ENCODE measurements around the gene GDE1.

DNA sequence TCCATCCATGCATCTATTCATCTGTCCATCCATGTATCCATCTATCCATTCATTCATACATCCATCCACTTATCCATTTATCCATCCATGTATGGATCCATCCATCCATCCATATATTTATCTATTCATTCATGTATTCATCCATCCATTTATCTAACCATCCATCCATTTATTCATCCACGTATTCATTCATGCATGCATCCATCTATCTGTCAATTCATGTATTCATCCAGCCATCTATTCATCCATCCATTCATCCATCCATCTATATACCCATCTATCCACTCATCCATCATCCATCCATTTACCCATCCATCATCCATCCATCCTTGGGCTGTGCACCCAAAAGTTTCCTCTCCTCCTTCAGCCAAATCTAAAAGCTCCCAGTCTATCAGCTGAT lies 43.4 kb downstream of the GDE1 start:
- TF ChIP-seq, protein P1, sequence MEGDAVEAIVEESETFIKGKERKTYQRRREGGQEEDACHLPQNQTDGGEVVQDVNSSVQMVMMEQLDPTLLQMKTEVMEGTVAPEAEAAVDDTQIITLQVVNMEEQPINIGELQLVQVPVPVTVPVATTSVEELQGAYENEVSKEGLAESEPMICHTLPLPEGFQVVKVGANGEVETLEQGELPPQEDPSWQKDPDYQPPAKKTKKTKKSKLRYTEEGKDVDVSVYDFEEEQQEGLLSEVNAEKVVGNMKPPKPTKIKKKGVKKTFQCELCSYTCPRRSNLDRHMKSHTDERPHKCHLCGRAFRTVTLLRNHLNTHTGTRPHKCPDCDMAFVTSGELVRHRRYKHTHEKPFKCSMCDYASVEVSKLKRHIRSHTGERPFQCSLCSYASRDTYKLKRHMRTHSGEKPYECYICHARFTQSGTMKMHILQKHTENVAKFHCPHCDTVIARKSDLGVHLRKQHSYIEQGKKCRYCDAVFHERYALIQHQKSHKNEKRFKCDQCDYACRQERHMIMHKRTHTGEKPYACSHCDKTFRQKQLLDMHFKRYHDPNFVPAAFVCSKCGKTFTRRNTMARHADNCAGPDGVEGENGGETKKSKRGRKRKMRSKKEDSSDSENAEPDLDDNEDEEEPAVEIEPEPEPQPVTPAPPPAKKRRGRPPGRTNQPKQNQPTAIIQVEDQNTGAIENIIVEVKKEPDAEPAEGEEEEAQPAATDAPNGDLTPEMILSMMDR (IDR thresholded peaks at IDR 0.05): no peak
- TF ChIP-seq ESRRA (IDR thresholded peaks at IDR 0.05; ENCODE audit: borderline replicate concordance, low read length): no peak

All from A549 (cell line).